Hepatocyte (in vitro differentiated cells): Measurements from ENCODE around the gene SLC17A5. TPM values are rescaled to one million over a fixed set of nuclear protein-coding genes. Genes with fewer than 3 reads are reported as not detected.

Experiments used
- DNase-seq: peaks from one replicate; pipeline ENCODE4 v3.0.0-alpha.2; 2016; ENCODE audit warnings: low spot score
- H2AFZ ChIP-seq: fragments of 200-600 bp; sonication (generic); 2 replicates; pipeline ENCODE4 v1.6.0; 2016; ENCODE audit warnings: antibody characterized with exemption, mild to moderate bottlenecking
- H3K27ac ChIP-seq: fragments of 200-600 bp; sonication (generic); 2 replicates; pipeline ENCODE4 v1.5.1; 2016; ENCODE audit warnings: mild to moderate bottlenecking
- H3K27me3 ChIP-seq: fragments of 200-600 bp; sonication (generic); 2 replicates; pipeline ENCODE4 v1.6.1; 2016
- H3K36me3 ChIP-seq: fragments of 200-600 bp; sonication (generic); replicated peaks from 2 replicates; pipeline ENCODE4 v1.5.1; 2016; ENCODE audit warnings: low read depth; ENCODE audit not compliant: insufficient read depth
- H3K4me1 ChIP-seq: fragments of 200-600 bp; sonication (generic); 2 replicates; pipeline ENCODE4 v1.5.1; 2016; ENCODE audit warnings: mild to moderate bottlenecking, moderate library complexity; ENCODE audit not compliant: insufficient read depth
- H3K4me2 ChIP-seq: fragments of 200-600 bp; sonication (generic); 2 replicates; pipeline ENCODE4 v1.6.0; 2016
- H3K4me3 ChIP-seq: fragments of 200-600 bp; sonication (generic); 2 replicates; pipeline ENCODE4 v1.5.1; 2016; ENCODE audit warnings: mild to moderate bottlenecking
- H3K79me2 ChIP-seq: fragments of 200-600 bp; sonication (generic); 2 replicates; pipeline ENCODE4 v1.6.0; 2017; ENCODE audit warnings: mild to moderate bottlenecking
- H3K9me2 ChIP-seq: fragments of 200-600 bp; sonication (generic); replicated peaks from 2 replicates; pipeline ENCODE4 v1.6.0; 2017; ENCODE audit warnings: mild to moderate bottlenecking; ENCODE audit not compliant: insufficient read depth
- H3K9me3 ChIP-seq: fragments of 200-600 bp; sonication (generic); 2 replicates; pipeline ENCODE4 v1.5.1; 2016; ENCODE audit warnings: low read depth, mild to moderate bottlenecking
- H4K20me1 ChIP-seq: fragments of 200-600 bp; sonication (generic); 2 replicates; pipeline ENCODE4 v1.6.0; 2016; ENCODE audit warnings: mild to moderate bottlenecking; ENCODE audit not compliant: insufficient read depth, poor library complexity, severe bottlenecking
- EZH2 ChIP-seq: fragments of 200-600 bp; sonication (generic); IDR thresholded peaks from 2 replicates; pipeline ENCODE4 v1.6.1; 2016; ENCODE audit warnings: antibody characterized with exemption, mild to moderate bottlenecking, borderline replicate concordance
- EZH2phosphoT487 ChIP-seq: fragments of 200-600 bp; sonication (generic); IDR thresholded peaks from one replicate; pipeline ENCODE4 v1.6.1; 2018; ENCODE audit warnings: antibody characterized with exemption, mild to moderate bottlenecking, low read depth, moderate library complexity; ENCODE audit not compliant: unreplicated experiment, severe bottlenecking
- WGBS: methylation state at CpG from one replicate; pipeline ENCODE4 v1.1.6; 2016; ENCODE audit warnings: low lambda C conversion rate; ENCODE audit errors: missing lambda C conversion rate; 5-methylcytosine and 5-hydroxymethylcytosine counted together
- polyA plus RNA-seq: library from polyadenylated mRNA; unstranded; fragments of >200 nt; fragmentation: Nextera tagmentation; extraction: Ambion mirVana; gene quantifications from 2 replicates; pipeline ENCODE4 v1.2.1, GENCODE V29; 2016
- total RNA-seq: library from RNA; depleted of rRNA; stranded (reverse); fragments of >200 nt; gene quantifications from 2 replicates; pipeline ENCODE4 v1.2.3, GENCODE V29; 2014
- TF ChIP-seq, protein P1 (sequence below): fragments of 200-600 bp; sonication (generic); IDR thresholded peaks from 2 replicates; pipeline ENCODE4 v1.5.1; 2016; ENCODE audit warnings: antibody characterized with exemption, mild to moderate bottlenecking; ENCODE audit not compliant: poor library complexity

Gene SLC17A5
- total and polyA plus RNA-seq, 2 experiments from 2014 or later = 47.7 to 76.9 TPM

DNA sequence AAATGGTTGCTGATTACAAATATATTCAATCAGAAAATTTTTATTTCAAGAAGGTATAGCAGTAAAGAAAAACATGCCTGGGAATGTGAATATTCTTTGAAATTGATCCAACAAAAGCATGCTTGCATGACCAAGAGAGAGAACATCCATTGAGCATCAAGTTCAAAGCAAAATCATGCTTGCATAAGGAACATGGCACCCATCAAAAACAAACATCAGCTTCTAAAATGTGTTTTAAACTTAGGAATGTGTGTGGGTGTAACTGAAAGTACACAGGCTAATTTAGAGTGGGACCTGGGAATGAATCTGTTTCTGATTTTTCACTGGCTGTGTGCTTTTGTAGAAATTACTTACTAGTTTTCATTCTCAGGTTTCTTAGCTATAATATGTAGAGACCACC lies 5.6 kb downstream of the SLC17A5 start:
- TF ChIP-seq EZH2phosphoT487 (no peak), EZH2 (no peak)
- TF ChIP-seq, protein P1, sequence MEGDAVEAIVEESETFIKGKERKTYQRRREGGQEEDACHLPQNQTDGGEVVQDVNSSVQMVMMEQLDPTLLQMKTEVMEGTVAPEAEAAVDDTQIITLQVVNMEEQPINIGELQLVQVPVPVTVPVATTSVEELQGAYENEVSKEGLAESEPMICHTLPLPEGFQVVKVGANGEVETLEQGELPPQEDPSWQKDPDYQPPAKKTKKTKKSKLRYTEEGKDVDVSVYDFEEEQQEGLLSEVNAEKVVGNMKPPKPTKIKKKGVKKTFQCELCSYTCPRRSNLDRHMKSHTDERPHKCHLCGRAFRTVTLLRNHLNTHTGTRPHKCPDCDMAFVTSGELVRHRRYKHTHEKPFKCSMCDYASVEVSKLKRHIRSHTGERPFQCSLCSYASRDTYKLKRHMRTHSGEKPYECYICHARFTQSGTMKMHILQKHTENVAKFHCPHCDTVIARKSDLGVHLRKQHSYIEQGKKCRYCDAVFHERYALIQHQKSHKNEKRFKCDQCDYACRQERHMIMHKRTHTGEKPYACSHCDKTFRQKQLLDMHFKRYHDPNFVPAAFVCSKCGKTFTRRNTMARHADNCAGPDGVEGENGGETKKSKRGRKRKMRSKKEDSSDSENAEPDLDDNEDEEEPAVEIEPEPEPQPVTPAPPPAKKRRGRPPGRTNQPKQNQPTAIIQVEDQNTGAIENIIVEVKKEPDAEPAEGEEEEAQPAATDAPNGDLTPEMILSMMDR = no peak
- H3K4me2 ChIP-seq = no peak overlapping the region
- H3K27ac ChIP-seq = no peak overlapping the region
- H3K36me3 ChIP-seq = no peaks in the 10 kb centered on the region
- H3K4me1 ChIP-seq = peaks cover 7% of the 10 kb centered on the region
- H4K20me1 ChIP-seq = no peaks in the 10 kb centered on the region
- no peak overlapping the region for H3K4me3 ChIP-seq
- DNase-seq = no peak
- no peaks in the 10 kb centered on the region for H3K27me3 ChIP-seq
- peaks cover 16% of the 10 kb centered on the region for H3K79me2 ChIP-seq
- H3K9me3 ChIP-seq = no peaks in the 10 kb centered on the region
- H2AFZ ChIP-seq = no peak overlapping the region
- no peaks in the 10 kb centered on the region for H3K9me2 ChIP-seq

DNA sequence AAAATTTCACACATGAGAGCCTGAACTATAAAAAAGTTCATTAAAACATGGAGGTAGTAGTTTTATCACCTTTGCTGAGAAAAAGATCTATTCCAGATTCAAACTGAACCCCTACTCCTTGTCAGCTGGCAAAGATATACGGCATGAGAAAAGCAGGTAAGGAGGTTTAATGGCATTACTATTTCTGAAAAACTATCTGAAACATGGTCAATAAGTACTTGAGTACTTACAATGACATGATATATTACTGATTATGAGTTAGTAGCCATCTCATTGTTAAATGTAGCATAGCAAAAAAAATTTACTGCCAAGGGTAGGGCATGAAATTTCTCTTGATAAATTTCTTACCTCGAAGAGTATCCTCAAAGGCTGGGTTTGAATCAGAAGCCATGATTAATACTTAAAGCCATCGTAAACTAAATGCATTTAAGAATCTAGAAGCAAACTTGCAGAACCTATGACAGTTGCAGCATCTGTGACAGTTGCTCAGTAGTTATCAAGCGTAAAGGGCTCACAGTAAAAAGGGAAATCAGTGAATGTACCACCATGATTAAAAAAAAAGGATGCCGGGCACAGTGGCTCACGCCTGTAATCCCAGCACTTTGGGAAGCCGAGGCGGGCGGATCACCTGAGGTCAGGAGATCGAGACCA lies 8.7 kb downstream of the SLC17A5 start:
- Histone ChIP-seq H3K27ac (peak overlapping the region; percentile 49), H3K79me2 (no peaks in the 10 kb centered on the region), H3K4me3 (peak overlapping the region; percentile 7), H3K4me1 (peaks cover 7% of the 10 kb centered on the region), H3K9me2 (no peaks in the 10 kb centered on the region), H4K20me1 (no peaks in the 10 kb centered on the region), H3K36me3 (no peaks in the 10 kb centered on the region), H3K4me2 (peak overlapping the region; percentile 58), H3K27me3 (no peaks in the 10 kb centered on the region), H2AFZ (peak overlapping the region; percentile 79), H3K9me3 (no peaks in the 10 kb centered on the region)
- TF ChIP-seq EZH2phosphoT487 = no peak
- TF ChIP-seq, protein P1 = no peak
- no peak for TF ChIP-seq EZH2
- DNase-seq = no peak
- 42% methylated on average over 10 of the region's 10 CpGs for WGBS

DNA sequence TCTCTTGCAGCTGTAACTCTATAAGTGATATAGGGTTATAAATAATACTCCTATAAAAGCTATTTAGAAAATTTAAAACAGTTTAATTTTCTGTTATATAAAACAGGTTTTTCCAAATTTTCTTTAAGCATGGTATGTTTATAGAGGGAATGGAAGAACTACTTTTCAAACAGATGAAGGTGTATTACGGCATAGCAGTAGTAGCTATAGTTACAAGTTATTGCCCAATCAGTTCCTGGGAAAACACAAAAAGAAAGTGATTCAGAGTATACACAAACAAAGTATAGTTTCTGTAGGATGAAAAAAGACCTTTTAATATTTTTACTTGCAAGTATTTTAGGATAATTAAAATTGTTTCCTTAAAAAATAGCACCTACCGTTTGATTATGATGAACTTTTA lies 9.8 kb downstream of the SLC17A5 start:
- Histone ChIP-seq H3K79me2 (no peaks in the 10 kb centered on the region), H3K9me3 (no peaks in the 10 kb centered on the region), H3K27me3 (no peaks in the 10 kb centered on the region), H4K20me1 (no peaks in the 10 kb centered on the region), H3K4me1 (peaks cover 7% of the 10 kb centered on the region), H2AFZ (no peak overlapping the region), H3K36me3 (no peaks in the 10 kb centered on the region), H3K9me2 (no peaks in the 10 kb centered on the region), H3K4me3 (no peak overlapping the region), H3K27ac (no peak overlapping the region), H3K4me2 (no peak overlapping the region)
- no peak for DNase-seq
- 91% methylated on average over 2 of the region's 2 CpGs for WGBS
- TF ChIP-seq EZH2 = no peak
- TF ChIP-seq, protein P1 = no peak
- no peak for TF ChIP-seq EZH2phosphoT487
